GM12878 (cell line): ENCODE results near the gene KARS1. TPM values are rescaled to one million over a fixed set of nuclear protein-coding genes. Genes with fewer than 3 reads are reported as not detected.

Source experiments
- ATAC-seq: fragments of 200-7000 bp; cut with Tn5 transposase; 3 replicates; pipeline ENCODE4 v1.9.1; 2020; ENCODE audit warnings: mild to moderate bottlenecking, moderate library complexity
- BruUV-seq: library from RNA; stranded (reverse); fragments of 400-500 nt; replicated peaks from 2 replicates; lab custom pipeline; 2021; lab: Mats Ljungman, UMichigan
- CTCF ChIA-PET: fragments of 300-600 bp; sonication (Branson Sonifier 250); formaldehyde crosslinking; extraction: SDS; loops from one replicate; lab custom pipeline; 2021; ENCODE audit warnings: inconsistent platforms; lab: Yijun Ruan, JAX
- POLR2A ChIA-PET: fragments of 350-600 bp; formaldehyde crosslinking; extraction: SDS; loops from one replicate; lab custom pipeline; 2021; ENCODE audit warnings: inconsistent platforms; lab: Charles Lee
- RAD21 ChIA-PET: fragments of 300-600 bp; sonication (Branson Sonifier 250); formaldehyde crosslinking; loops from one replicate; lab custom pipeline; 2023; ENCODE audit warnings: antibody characterized with exemption; ENCODE audit not compliant: unreplicated experiment; lab: Charles Lee
- SMC1A ChIA-PET: fragments of 300-600 bp; sonication (Branson Sonifier 250); formaldehyde crosslinking; loops from one replicate; lab custom pipeline; 2023; ENCODE audit not compliant: unreplicated experiment, uncharacterized antibody; lab: Charles Lee
- DNase-seq: peaks from one replicate; pipeline ENCODE4 v3.0.0-alpha.2; 2011; ENCODE audit warnings: low read depth, low spot score
- FAIRE-seq: peaks from 3 replicates; lab custom pipeline; 2011; peaks lifted over from hg19 to GRCh38; lab: Jason Lieb, UNC
- H2AFZ ChIP-seq: 2 replicates; pipeline ENCODE4 v1.6.0; 2011; ENCODE audit warnings: low read depth, low read length, control low read depth; ENCODE audit not compliant: control insufficient read depth
- H3K27ac ChIP-seq: 2 replicates; pipeline ENCODE4 v1.5.1; 2011; ENCODE audit warnings: control low read depth; ENCODE audit not compliant: control insufficient read depth, insufficient read depth
- H3K27me3 ChIP-seq, 2 experiments: replicated peaks in 1 of 2; 2 replicates each; pipeline versions ENCODE4 v1.6.0 to v1.6.1; 2011; ENCODE audit warnings: low read length in 1 of 2; ENCODE audit not compliant: control insufficient read depth in 2 of 2, insufficient read depth in 2 of 2
- H3K36me3 ChIP-seq, 2 experiments: 2 replicates each; pipeline ENCODE4 v1.5.1; 2011; ENCODE audit warnings: low read length in 1 of 2; ENCODE audit not compliant: control insufficient read depth in 2 of 2, insufficient read depth in 2 of 2
- H3K4me1 ChIP-seq: 2 replicates; pipeline ENCODE4 v1.6.1; 2011; ENCODE audit warnings: mild to moderate bottlenecking, low read length, moderate library complexity, mixed read lengths; ENCODE audit not compliant: control insufficient read depth, insufficient read depth
- H3K4me2 ChIP-seq: 2 replicates; pipeline ENCODE4 v1.6.0; 2011; ENCODE audit warnings: control low read depth; ENCODE audit not compliant: control insufficient read depth, insufficient read depth
- H3K4me3 ChIP-seq: fragments of 200-600 bp; sonication (generic); 2 replicates; pipeline ENCODE4 v1.5.1; 2016
- H3K79me2 ChIP-seq: 2 replicates; pipeline ENCODE4 v1.6.0; 2011; ENCODE audit warnings: low read length; ENCODE audit not compliant: control insufficient read depth, insufficient read depth
- H3K9ac ChIP-seq: 2 replicates; pipeline ENCODE4 v1.8.0; 2011; ENCODE audit warnings: low read length, control low read depth, mixed read lengths; ENCODE audit not compliant: control insufficient read depth, insufficient read depth
- H3K9me3 ChIP-seq: replicated peaks from 3 replicates; pipeline ENCODE4 v1.5.1; 2011; ENCODE audit warnings: mild to moderate bottlenecking, low read length; ENCODE audit not compliant: control insufficient read depth, insufficient read depth
- H4K20me1 ChIP-seq: 2 replicates; pipeline ENCODE4 v1.6.0; 2011; ENCODE audit not compliant: control insufficient read depth, insufficient read depth
- CREM ChIP-seq: IDR thresholded peaks from 2 replicates; pipeline ENCODE4 v1.6.1; 2014; ENCODE audit warnings: antibody characterized with exemption, low read depth
- HDAC2 ChIP-seq: fragments of 200-600 bp; sonication (generic); IDR thresholded peaks from 2 replicates; pipeline ENCODE4 v1.6.1; 2017
- POLR2AphosphoS5 ChIP-seq: IDR thresholded peaks from 2 replicates; pipeline ENCODE4 v1.6.1; 2011; ENCODE audit warnings: mild to moderate bottlenecking, low read length, inconsistent platforms
- WGBS: methylation state at CpG from one replicate; pipeline ENCODE4 v1.1.6; 2016; ENCODE audit warnings: low lambda C conversion rate; ENCODE audit not compliant: insufficient replicate concordance, insufficient coverage; ENCODE audit errors: missing lambda C conversion rate; 5-methylcytosine and 5-hydroxymethylcytosine counted together
- in situ Hi-C: fragments of 300-500 bp; cut with MboI; formaldehyde crosslinking; loops from 9 replicates; pipeline ENCODE4 v1.14.3; 2018; ENCODE audit warnings: mixed read lengths
- intact Hi-C: fragments of 100-400 bp; cut with micrococcal nuclease; formaldehyde crosslinking; loops from one replicate; pipeline ENCODE4 v1.14.2; 2022; ENCODE audit not compliant: unreplicated experiment
- polyA plus RNA-seq, 11 experiments: library from polyadenylated mRNA; depleted of rRNA in 4 of 11; unstranded in 6 of 11; stranded (reverse) in 5 of 11; fragments of >200 nt; fragmentation: Nextera tagmentation in 4 of 11; fragmentation: Illumina TruSeq in 1 of 11; extraction: Ambion mirVana in 4 of 11; extraction: Trizol in 1 of 11; gene quantifications; 1 replicate in 1 of 11; 2 replicates in 10 of 11; pipeline versions ENCODE4 v1.2.1 to v1.2.3, GENCODE V29; 2011 to 2016; ENCODE audit warnings: inconsistent platforms in 2 of 11, missing spikeins in 2 of 11, low read depth in 1 of 11
- total RNA-seq, 4 experiments: library from RNA; depleted of rRNA in 3 of 4; stranded (reverse); fragments of >200 nt in 3 of 4; fragmentation: Illumina TruSeq in 1 of 4; extraction: Trizol in 1 of 4; gene quantifications; 2 replicates each; pipeline versions ENCODE4 v1.2.1 to v1.2.3, GENCODE V29; 2013 to 2021
- TF ChIP-seq, protein P1 (sequence below): IDR thresholded peaks from 2 replicates; pipeline ENCODE4 v1.6.1; 2012; ENCODE audit warnings: low read depth, low read length, improper control_type of control experiment
- TF ChIP-seq, protein P2 (sequence below): fragments of 450-650 bp; formaldehyde crosslinking; IDR thresholded peaks from 2 replicates; pipeline ENCODE4 v1.5.0; 2022; ENCODE audit warnings: mild to moderate bottlenecking, missing genetic modification characterization
- TF ChIP-seq, protein P3 (sequence below): fragments of 150-350 bp; IDR thresholded peaks from 2 replicates; pipeline ENCODE4 v1.6.1; 2016; ENCODE audit warnings: low read depth, low read length

The KARS1 gene
- total and polyA plus RNA-seq, 10 of the 15 experiments (the other 5 are each of a cell fraction or from before 2014, with no cell fraction given): 187 to 312 (median 211) TPM

GRCh38 chr16:75630052-75630451 is 17.4 kb downstream of the KARS1 start:
- ChIA-PET CTCF (no interaction called here), RAD21 (no interaction called here), SMC1A (interaction anchor here (1.1 kb wide), 1 partner anchor 9 kb away, joined by 4 read pairs; no protein-coding TSS in a partner anchor), POLR2A (interaction anchor here (0.7 to 1.5 kb wide), 2 partner anchors 17 to 80 kb away, joined by 3 to 4 read pairs; partner anchors contain the start of genes KARS1 and TERF2IP)
- WGBS: 97% methylated on average over 3 of the region's 3 CpGs
- Histone ChIP-seq H3K27me3 (no peaks in the 10 kb centered on the region), H3K9me3 (no peaks in the 10 kb centered on the region), H3K4me3 (no peak overlapping the region), H3K4me1 (no peaks in the 10 kb centered on the region), H2AFZ (no peak overlapping the region), H3K9ac (no peak overlapping the region), H3K27ac (no peak overlapping the region), H3K79me2 (no peaks in the 10 kb centered on the region), H4K20me1 (no peaks in the 10 kb centered on the region), H3K36me3 (peaks cover 21 to 57% of the 10 kb centered on the region in 2 experiments), H3K4me2 (no peak overlapping the region)
- TF ChIP-seq, protein P1, sequence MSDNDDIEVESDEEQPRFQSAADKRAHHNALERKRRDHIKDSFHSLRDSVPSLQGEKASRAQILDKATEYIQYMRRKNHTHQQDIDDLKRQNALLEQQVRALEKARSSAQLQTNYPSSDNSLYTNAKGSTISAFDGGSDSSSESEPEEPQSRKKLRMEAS: no peak
- TF ChIP-seq POLR2AphosphoS5: 0 out of 2 replicates have a peak, but pooled peaks have one; percentile 19
- no peak for TF ChIP-seq HDAC2
- TF ChIP-seq, protein P2, sequence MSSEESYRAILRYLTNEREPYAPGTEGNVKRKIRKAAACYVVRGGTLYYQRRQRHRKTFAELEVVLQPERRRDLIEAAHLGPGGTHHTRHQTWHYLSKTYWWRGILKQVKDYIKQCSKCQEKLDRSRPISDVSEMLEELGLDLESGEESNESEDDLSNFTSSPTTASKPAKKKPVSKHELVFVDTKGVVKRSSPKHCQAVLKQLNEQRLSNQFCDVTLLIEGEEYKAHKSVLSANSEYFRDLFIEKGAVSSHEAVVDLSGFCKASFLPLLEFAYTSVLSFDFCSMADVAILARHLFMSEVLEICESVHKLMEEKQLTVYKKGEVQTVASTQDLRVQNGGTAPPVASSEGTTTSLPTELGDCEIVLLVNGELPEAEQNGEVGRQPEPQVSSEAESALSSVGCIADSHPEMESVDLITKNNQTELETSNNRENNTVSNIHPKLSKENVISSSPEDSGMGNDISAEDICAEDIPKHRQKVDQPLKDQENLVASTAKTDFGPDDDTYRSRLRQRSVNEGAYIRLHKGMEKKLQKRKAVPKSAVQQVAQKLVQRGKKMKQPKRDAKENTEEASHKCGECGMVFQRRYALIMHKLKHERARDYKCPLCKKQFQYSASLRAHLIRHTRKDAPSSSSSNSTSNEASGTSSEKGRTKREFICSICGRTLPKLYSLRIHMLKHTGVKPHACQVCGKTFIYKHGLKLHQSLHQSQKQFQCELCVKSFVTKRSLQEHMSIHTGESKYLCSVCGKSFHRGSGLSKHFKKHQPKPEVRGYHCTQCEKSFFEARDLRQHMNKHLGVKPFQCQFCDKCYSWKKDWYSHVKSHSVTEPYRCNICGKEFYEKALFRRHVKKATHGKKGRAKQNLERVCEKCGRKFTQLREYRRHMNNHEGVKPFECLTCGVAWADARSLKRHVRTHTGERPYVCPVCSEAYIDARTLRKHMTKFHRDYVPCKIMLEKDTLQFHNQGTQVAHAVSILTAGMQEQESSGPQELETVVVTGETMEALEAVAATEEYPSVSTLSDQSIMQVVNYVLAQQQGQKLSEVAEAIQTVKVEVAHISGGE (CRISPR knock-in tag): no peak
- TF ChIP-seq, protein P3, sequence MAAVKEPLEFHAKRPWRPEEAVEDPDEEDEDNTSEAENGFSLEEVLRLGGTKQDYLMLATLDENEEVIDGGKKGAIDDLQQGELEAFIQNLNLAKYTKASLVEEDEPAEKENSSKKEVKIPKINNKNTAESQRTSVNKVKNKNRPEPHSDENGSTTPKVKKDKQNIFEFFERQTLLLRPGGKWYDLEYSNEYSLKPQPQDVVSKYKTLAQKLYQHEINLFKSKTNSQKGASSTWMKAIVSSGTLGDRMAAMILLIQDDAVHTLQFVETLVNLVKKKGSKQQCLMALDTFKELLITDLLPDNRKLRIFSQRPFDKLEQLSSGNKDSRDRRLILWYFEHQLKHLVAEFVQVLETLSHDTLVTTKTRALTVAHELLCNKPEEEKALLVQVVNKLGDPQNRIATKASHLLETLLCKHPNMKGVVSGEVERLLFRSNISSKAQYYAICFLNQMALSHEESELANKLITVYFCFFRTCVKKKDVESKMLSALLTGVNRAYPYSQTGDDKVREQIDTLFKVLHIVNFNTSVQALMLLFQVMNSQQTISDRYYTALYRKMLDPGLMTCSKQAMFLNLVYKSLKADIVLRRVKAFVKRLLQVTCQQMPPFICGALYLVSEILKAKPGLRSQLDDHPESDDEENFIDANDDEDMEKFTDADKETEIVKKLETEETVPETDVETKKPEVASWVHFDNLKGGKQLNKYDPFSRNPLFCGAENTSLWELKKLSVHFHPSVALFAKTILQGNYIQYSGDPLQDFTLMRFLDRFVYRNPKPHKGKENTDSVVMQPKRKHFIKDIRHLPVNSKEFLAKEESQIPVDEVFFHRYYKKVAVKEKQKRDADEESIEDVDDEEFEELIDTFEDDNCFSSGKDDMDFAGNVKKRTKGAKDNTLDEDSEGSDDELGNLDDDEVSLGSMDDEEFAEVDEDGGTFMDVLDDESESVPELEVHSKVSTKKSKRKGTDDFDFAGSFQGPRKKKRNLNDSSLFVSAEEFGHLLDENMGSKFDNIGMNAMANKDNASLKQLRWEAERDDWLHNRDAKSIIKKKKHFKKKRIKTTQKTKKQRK: no peak
- TF ChIP-seq CREM: no peak
- no TSS peak for BruUV-seq
- DNase-seq (no peak), FAIRE-seq (no peak), ATAC-seq (no peak)
- intact Hi-C loops: no loop called here
- in situ Hi-C loops: no loop called here
